ENCODE measurements around the gene DNAJC7.

DNA sequence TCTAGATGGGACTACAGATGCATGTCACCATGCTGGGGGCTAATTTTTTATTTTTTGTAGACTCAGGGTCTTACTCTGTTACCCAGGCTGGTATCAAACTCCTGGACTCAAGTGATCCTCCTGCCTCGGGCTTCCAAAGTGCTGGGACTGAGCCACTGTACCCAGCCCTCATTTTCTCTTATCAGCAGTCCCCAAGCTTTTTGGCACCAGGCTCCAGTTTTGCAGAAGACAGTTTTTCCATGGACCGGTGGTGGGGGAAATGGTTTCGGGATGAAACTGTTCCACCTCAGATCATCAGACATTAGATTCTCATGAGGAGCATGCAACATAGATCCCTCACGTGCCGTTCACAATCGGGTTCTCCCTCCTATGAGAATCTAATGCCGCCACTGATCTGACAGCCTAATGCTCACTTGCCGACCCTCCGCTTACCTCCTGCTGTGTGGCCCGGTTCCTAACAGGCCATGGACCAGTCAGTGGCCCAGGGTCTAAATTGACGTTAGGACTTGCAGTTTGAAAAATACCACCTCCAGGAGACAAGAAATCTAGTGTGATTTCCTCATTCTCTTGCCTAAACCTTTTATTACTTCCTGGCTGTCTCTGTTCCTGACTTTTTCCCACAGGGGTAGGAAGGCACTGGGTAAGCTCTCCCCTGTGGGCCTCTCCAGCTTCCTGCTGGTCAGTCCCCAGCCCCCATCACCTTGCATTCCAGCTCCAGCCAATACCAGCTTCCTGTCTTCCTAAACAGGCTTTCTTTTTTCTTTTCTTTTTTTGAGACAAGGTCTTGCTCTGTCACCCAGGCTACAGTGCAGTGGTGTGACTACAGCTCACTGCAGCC lies 60.0 kb downstream of the DNAJC7 start:
- no peak for TF ChIP-seq CTCF (IDR thresholded peaks at IDR 0.05; ENCODE audit: low read depth, low read length, poor library complexity, severe bottlenecking)
- TF ChIP-seq EZH2phosphoT487 (IDR thresholded peaks at IDR 0.05; ENCODE audit: borderline replicate concordance, low read length): no peak
